Stimulated activated naive CD8-positive, alpha-beta T cell treated with anti-CD3 and anti-CD28 coated beads, Interleukin-15, Interleukin-2, amounts not matched to agents 100 U/mL and 50 U/mL, for 24 hours (primary cell): ENCODE results near the gene USHBP1.
"Not testable (repeated sequence)": the region's sequence is repeated elsewhere in the genome, so short reads cannot be mapped to it uniquely, and the experiment has no call there.

ENCODE experiments used
- ATAC-seq: fragments of 150-1000 bp; cut with Tn5 transposase; one replicate; pipeline ENCODE4 v1.10.0; 2021
- DNase-seq: peaks from one replicate; pipeline ENCODE4 v3.0.0; 2021

Gene USHBP1

DNA sequence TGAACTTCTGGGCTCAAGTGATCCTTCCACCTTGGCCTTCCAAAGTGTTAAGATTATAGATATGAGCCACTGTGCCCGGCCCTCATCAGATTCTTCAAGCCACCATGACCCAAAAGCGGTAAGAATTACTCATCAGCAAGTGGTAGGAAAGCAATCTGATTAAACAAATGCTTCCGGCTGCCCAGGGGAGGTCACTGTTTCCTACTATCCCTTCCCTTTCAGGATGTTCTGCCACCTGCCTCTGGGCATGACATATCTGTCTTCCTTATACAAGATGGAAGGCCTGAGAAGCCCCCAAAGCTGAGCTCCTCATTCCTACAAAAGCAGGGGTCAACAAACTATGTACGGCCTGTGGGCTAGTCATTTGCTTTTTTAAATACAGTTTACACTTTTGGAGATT lies 31.7 kb upstream of the USHBP1 start:
- ATAC-seq (no peak), DNase-seq (no peak)

DNA sequence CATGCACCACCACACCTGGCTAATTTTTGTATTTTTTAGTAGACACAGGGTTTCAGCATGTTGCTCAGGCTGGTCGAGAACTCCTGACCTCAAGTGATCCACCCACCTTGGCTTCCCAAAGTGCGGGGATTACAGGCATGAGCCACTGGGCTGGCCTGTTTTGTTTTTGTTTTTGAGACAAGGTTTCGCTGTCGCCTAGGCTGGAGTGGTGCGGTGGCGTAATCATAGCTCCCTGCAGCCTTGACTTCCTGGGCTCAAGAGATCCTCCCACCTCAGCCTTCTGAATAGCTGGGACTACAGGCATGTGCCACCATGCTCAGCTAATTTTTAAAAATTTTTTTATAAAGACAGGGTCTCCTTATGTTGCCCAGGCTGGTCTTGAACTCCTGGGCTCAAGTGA lies 31.0 kb upstream of the USHBP1 start:
- not testable (repeated sequence) for DNase-seq, ATAC-seq

DNA sequence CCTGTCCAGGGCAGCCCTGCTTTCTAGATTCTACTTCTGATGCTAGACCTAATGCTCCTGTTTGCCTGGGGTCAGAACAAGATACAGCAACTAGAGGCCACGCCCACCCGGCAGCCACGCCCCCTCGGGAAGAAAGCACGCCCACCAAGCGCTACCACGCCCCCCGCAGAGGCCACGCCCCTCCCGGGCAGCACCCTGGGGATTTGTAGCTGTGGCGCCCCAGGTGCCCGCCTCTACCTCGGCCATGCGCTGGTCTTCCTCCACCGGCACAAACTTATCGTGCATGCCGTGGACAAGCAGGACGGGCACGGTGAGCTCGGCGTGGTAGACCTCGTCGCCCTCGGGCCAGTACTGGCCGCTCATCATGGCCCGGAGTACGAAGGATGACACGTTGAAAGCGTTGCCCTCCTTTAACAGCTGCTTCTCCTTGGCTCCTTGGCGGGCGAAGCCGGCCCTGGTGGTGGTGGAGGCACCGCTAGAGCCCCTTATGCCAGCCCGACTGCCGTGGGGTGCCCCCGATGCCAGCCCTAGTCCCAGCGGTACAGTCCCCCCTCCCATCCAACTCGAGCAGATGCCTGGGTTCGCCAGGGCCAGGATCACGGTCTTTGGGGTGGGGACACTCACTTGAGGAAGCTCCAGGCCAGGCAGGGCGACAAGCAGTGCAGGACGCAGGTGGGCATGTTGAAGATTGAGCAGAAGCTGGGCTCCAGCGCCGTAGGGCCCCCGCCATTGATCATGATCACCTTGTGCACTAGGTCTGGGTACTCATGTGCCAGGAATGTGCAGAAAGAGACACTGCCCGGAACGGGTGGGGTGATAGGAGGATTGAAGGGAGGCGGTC lies 29.7 kb upstream of the USHBP1 start:
- DNase-seq (peak; percentile 80), ATAC-seq (peak; percentile 8)

DNA sequence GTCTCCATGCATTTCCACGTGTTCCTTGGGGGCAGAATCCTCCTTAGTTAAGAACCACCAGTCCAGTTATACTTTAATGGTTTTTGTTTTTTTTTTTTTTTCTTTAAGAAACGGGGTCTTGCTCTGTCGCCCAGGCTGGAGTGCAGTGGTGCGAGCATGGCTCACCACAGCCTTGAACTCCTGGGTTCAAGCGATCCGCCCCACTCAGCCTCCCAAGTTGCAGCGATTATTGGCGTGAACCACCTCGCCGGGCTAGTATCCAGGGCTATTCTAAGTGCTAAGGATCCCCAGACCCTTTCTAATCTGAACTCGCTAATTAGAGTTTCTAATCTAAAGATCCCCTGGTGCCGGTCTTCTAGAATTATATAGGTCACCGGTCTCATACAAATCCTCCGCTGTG lies 29.1 kb upstream of the USHBP1 start:
- ATAC-seq (no peak), DNase-seq (no peak)

DNA sequence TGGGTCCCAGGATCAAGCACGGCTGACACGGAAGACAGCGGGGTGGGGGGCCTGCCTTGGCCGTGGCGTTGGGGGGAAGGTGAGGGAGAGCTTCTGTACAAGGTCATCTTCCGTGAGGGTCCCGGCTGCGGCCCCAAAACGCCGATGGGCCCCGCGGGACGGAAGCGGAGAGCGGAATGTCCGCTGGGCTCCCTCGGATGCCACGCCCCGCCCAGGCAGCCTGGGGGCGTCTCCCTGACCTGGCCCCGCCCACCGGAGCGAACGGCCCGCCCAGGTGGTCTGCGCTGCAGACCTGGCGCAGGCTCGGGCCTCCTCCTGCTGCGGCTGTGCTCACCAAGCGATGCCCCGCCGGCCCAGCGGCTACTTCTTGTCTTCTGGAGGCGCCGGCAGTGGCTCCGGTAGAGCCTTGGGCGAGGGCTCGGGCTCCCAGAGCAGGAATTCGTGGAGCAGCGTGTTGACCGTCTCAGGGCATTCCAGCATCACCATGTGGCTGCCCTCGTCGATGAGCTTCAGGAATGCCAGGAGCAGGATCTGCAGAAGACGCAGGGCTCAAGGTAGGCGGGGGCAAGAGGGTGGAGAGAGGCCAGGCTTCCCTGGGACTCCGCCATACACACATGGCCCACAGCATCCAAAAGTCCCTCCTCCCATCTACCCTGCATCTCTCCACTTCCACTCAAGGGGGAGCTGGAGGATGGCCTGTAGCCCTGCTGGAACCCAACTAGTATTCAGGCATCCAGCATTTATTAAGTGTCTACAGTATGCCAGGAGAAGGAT lies 27.9 kb upstream of the USHBP1 start:
- ATAC-seq (peak; percentile 93), DNase-seq (peak; percentile 90)

DNA sequence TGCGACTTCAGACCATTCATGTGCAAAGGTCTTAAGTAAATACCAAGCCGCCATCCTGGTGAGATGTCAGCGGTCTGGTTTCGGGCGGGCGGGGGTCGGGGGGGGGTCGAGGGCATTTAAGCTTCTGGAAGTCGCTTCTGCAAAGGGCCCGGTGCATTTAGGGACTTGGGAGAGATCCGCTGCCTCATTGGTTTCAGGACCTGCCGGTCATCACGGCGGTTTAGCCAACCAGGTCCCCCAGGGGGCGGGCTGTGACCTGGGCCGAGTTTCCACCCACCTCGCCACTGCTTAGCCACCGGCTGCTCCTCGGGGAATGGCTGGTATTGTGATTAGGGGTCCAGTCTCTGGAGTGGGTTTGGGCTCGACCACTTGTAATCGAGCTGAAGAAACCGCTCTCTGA lies 24.9 kb upstream of the USHBP1 start:
- ATAC-seq (no peak), DNase-seq (peak; percentile 73)

DNA sequence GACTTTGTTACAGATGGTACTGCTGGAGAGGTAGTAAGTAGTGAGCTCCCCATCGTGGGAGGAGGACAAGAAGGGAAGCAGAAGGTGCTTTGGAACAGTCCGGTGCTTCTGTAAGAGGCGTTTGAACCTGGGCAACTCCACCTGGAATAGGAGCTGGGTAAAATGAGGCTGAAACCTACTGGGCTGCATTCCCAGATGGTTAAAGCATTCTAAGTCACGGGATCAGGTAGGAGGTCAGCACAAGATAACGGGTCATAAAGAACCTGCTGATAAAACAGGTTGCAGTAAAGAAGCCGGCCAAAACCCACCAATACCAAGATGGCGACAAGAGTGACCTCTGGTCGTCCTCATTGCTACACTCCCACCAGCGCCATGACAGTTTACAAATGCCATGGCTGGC lies 22.2 kb upstream of the USHBP1 start:
- DNase-seq (no peak), ATAC-seq (no peak)

DNA sequence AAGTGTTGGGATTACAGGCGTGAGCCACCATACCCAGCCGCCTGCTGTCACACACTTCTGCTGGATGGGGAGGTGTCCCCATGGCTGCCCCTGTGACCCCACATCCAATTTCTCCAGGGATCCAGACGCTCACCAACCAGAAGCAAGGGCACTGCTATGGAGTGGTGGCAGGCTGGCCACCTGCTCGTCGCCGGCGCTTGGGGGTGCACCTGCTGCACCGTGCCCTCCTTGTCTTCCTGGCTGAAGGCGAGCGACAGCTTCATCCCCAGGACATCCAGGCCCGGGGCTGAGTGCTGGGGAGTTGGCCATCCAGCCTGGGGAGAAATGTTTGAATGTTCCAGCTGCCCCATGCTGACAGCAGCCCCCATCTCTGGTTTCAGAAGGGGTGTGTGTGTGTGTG lies 21.7 kb upstream of the USHBP1 start:
- DNase-seq (no peak), ATAC-seq (no peak)

DNA sequence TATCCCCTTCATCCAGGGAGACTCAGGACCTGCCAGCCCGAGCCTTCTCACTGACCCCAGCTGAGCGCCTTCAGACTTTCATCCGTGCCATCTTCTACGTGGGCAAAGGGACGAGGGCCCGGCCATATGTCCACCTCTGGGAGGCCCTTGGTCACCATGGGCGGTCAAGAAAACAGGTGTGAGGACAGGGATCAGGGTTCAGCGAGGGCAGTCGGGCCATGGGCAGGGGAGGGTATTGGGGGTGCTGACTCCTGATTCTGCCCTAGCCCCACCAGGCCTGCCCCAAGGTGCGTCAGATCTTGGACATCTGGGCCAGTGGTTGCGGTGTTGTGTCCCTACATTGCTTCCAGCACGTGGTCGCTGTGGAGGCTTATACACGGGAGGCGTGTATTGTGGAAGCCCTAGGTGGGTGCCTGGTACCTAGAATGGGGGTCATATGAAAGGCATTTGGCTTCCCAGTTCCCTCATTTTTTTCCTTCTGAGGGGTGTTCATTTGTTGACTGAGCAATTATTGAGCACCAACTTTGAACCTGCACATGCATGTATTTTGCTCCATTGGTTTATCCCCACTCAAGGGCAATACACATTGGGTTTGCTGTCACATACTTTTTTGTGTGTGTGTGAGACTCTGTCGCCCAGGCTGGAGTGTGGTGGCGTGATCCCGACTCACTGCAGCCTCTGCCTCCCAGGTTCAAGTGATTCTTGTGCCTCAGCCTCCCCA lies 21.0 kb upstream of the USHBP1 start:
- DNase-seq: no peak
- no peak for ATAC-seq

DNA sequence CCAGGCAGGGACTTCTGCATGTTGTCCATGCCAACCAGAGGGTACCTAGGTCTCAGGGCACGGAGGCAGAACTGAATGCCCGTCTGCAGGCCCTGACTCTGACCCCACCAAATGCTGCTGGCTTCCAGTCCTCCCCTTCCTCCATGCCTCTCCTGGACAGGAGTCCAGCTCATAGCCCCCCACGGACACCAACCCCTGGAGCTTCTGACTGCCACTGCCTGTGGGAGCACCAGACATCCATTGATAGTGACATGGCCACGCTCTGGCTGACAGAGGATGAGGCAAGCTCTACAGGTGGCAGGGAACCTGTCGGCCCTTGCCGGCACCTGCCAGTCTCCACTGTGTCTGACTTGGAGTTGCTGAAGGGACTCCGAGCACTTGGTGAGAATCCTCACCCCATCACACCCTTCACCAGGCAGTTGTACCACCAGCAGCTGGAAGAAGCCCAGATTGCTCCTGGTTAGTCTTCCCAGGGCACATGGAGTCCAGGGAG lies 19.0 kb upstream of the USHBP1 start:
- no peak for ATAC-seq
- no peak for DNase-seq

DNA sequence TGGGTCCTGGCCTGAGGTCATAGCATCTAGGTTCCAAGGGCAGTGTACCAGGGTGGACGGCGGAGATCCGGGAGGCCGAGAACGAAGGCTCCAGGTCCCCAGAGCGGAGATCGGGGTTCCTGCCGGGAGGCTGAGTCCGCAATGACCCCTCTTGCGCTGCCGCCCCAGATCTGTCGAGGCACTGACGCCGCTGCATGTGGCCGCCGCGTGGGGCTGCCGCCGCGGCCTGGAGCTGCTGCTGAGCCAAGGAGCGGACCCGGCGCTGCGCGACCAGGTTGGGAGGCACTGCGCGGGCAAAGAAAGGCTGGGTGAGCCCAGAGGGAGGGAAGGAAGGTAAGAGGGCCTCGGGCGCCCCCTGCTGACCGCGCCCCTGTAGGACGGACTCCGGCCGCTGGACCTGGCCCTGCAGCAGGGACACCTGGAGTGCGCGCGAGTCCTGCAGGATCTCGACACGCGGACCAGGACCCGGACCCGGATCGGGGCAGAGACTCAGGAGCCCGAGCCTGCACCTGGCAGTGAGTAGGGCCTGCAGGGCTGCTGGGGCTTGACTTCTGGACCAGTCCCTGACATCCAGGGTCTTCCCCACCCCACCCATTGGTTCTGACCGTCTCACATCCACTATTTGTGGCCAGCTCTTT lies 18.1 kb upstream of the USHBP1 start:
- DNase-seq (peak; percentile 89), ATAC-seq (peak; percentile 89)

DNA sequence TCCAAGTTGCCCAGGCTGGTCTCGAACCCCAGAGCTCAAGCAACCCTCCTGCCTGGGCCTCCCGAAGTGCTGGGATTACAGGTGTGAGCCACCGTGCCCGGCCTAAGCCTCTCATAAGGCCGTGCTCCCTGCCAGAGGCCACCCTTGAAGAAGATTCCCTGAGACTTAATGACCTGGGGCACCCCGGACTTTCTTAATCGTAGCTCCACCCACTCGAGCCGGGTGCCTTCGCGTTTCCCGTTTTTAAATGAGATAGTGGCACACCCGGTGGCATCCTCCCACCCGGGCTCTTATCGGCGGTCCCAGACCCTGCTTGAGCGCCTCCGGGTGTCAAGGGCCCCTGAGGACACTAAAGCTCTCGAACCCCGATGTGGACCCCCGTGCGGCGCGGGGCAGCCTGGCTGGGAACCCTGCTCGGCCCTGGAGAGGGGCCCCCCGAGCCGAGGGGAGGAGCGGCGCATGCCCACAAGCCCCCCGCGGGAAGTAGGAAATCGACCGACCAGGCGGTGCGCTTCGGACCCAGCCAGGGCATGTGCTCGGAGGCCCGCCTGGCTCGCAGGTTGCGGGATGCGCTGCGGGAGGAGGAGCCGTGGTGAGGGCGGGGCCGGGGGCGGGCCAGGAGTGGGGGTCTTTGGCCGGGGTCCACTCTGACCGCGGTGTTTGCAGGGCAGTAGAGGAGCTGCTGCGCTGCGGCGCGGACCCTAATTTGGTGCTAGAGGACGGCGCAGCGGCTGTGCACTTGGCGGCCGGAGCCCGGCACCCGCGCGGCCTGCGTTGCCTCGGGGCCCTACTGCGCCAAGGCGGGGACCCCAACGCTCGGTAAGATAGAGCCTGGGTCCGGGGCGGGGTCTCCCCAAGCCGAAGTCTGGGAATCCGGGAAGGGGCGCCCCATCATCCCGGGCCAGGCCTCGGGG lies 17.1 kb upstream of the USHBP1 start, which contains the start of gene ANKLE1:
Gene ANKLE1 (plus strand): TSS at position 511 of the 914 bp plus-strand sequence. CDS start 20 bp downstream, at position 531.
- DNase-seq (peak; percentile 82), ATAC-seq (peak; percentile 58)

DNA sequence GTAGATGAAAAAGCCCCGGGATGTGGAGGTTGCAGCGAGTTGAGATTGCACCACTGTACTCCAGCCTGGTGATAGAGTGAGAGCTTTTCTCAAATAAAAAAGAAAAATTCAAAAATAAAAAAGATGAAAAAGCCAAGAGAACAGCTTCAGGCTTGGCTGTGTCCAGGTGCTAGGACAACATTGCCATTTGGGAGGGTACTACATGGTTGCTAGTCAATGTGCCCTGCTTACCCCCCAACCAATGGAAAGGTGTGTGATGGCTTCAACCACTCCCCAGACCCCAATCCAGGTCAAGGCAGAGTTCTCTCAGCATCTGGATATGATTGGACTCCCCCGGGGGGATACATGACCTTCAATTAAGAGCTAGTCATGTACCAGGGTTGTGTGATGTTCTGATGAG lies 14.9 kb upstream of the USHBP1 start:
- no peak for ATAC-seq
- no peak for DNase-seq

DNA sequence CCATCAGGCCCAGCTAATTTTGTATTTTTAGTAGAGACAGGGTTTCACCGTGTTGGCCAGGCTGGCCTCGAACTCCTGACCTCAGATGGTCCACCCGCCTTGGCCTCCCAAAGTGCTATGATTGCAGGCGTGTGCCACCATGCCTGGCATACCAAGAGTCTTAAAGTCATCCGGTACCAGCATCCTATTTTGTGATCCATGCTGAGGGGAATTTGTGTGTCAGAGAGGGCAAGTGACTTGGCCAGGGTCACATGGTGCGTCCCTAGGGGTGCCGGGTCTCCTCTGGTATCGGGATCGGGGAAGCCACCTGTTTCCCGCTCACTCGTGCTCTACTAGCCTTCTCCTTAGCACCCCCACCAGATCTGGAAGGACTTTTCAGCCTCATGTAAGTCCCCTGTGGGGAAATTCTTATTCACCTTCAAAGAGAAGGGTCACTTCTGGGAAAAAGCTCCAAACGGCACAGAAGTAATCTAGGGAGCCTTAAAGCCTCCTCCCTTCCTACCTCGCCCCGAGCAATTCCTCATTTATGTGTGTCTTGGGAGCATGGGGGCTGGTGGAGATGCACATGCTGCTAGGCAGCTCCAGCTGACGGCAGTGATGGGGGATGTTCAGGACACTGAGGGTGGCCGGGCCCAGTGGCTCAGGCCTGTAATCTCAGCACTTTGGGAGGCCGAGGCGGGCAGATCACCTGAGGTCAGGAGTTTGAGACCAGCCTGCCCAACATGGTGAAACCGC lies 11.1 kb upstream of the USHBP1 start:
- DNase-seq: no peak
- no peak for ATAC-seq

DNA sequence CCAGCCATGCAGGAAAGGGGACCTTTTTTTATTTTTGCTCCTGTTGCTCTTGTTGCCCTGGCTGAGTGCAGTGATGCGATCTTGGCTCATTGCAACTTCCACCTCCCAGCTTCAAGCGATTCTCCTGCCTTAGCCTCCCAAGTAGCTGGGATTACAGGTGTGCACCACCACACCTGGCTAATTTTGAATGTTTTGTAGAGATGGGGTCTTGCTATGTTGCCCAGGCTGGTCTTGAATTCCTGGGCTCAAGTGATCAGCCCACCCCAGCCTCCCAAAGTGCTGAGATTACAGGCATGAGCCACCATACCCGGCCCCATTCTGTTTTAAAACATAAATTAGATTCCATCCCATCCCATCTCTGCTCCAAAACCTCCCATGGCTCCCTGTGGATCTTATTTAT lies 10.3 kb upstream of the USHBP1 start:
- not testable (repeated sequence) for ATAC-seq, DNase-seq

DNA sequence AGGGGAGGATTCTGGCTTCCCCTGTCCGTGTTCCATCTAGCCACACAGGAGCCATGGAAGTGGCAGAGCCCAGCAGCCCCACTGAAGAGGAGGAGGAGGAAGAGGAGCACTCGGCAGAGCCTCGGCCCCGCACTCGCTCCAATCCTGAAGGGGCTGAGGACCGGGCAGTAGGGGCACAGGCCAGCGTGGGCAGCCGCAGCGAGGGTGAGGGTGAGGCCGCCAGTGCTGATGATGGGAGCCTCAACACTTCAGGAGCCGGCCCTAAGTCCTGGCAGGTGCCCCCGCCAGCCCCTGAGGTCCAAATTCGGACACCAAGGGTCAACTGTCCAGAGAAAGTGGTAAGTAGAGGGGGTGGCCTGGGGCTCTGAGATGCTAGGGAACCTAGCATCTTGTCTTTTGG lies 4.2 kb upstream of the USHBP1 start:
- no peak for ATAC-seq
- no peak for DNase-seq

DNA sequence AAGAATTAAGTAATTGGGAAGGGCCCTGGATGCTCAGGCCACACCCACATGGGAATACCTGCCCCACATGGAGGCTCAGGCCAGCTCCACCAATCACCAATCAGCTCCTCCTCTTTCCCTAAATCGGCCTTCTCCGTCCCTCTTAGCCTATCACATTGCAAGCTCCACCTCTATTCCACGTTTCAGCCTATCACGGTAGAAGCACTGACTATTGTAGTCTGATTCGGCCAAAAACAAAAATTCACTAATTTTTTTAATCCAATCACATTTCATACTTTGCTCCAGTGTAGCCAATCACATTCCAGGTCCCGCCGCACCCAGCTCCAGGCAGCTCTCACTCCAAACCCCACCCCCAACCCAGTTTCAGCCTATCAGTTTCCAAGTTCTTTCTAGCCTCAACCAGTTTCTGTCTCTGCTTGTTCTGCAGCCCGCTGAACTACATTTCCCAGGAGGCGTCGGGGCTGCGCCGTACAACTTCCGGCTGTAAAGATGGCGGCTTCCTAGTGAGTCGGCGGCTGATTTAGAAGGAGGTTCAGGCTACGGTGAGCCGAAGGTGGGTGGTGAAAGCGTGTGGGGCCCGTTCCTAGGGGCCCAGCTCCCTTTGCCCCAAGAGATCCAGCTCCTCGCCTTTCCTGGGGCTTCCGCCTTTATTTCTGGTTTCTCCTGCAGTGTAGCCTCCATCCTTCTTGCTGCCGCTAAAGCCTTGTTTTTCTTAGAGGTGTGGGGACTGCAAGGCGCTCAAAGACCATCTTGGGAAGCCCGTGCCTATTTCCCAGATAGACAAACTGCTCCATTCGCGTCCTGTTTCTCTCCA lies 2.6 kb upstream of the USHBP1 start, which contains the start of gene BABAM1:
Gene BABAM1 (plus strand): TSS at position 469 of the 814 bp plus-strand sequence. CDS start 1,364 bp downstream, outside the sequence.
- DNase-seq: peak; percentile 93
- peak; percentile 94 for ATAC-seq

DNA sequence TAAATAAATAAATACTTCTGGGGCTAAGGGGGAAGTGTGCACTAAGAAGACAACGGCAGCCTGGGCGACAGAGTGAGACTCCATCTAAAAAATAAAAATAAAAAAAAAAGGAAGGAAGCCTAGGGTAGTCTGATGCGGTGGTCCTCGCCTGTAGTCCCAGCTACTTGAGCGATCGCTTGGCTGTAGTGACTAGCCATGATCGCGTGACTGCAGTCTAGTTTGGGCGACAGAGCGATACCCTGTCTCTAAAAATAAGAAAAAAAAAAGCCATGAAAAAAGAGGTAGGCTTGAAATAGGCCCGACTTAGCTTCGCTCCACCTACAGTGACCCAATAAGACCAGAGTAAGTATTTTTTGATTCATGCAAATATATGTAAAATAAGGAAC lies 2.0 kb upstream of the USHBP1 start:
- DNase-seq: no peak
- peak; percentile 0 for ATAC-seq

DNA sequence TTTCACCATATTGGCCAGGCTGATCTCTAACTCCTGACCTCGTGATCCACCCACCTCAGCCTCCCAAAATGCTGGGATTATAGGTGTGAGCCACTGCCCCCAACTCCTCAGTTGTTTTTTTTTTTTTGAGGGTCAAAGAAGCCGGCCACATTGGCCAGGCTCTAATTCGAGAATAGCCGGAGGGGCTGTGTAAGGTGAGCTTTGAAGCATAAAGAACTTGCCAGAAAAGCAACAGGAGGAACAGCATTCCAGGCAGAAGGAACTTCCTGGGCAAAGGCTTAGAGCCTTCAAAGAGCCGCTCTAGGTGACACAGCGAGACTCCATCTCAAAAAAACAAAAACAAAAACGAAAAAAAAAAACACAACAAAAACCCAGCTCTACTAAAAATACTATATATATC lies 1.5 kb upstream of the USHBP1 start:
- DNase-seq (no peak), ATAC-seq (no peak)
